Endothelial cell (in vitro differentiated cells): ENCODE measurements around the gene NECTIN3. TPM values are rescaled to one million over a fixed set of nuclear protein-coding genes. Genes with fewer than 3 reads are reported as not detected.

Experiments
- DNase-seq: peaks from one replicate; pipeline ENCODE4 v3.0.0; 2021; ENCODE audit warnings: low spot score
- H3K27ac Mint-ChIP-seq: one replicate; pipeline ENCODE4 v1.8.0; 2021; ENCODE audit warnings: mixed read lengths, inconsistent platforms; ENCODE audit not compliant: unreplicated experiment
- H3K27me3 Mint-ChIP-seq: one replicate; pipeline ENCODE4 v1.8.0; 2021; ENCODE audit warnings: mild to moderate bottlenecking, moderate library complexity, mixed read lengths, inconsistent platforms; ENCODE audit not compliant: unreplicated experiment
- H3K36me3 Mint-ChIP-seq: one replicate; pipeline ENCODE4 v1.8.0; 2021; ENCODE audit warnings: mild to moderate bottlenecking, low read depth, mixed read lengths, inconsistent platforms; ENCODE audit not compliant: unreplicated experiment
- H3K4me1 Mint-ChIP-seq: one replicate; pipeline ENCODE4 v1.8.0; 2021; ENCODE audit warnings: mild to moderate bottlenecking, mixed read lengths, inconsistent platforms; ENCODE audit not compliant: unreplicated experiment
- H3K4me3 Mint-ChIP-seq: one replicate; pipeline ENCODE4 v1.8.0; 2021; ENCODE audit warnings: mild to moderate bottlenecking, mixed read lengths, inconsistent platforms; ENCODE audit not compliant: unreplicated experiment
- H3K9me3 Mint-ChIP-seq: one replicate; pipeline ENCODE4 v1.8.0; 2021; ENCODE audit warnings: mixed read lengths, inconsistent platforms; ENCODE audit not compliant: unreplicated experiment
- CTCF ChIP-seq: fragments of 200-600 bp; sonication (generic); IDR thresholded peaks from one replicate; pipeline ENCODE4 v1.5.0; 2021; ENCODE audit warnings: antibody characterized with exemption; ENCODE audit not compliant: unreplicated experiment
- total RNA-seq: library from RNA; stranded (reverse); fragmentation: NEBNext Ultra II Directional; extraction: Animal tissue kit (Norgen Biotek cat#: 25700); gene quantifications from one replicate; pipeline ENCODE4 v1.2.1, GENCODE V29; 2021; ENCODE audit not compliant: unreplicated experiment

The NECTIN3 gene
- total RNA-seq, 1 donor from 2014 or later: 28.5 TPM

GRCh38 chr3:111215481-111215880, 143.9 kb downstream of the NECTIN3 start:
- no peak overlapping the region for H3K27ac Mint-ChIP-seq
- no peaks in the 10 kb centered on the region for H3K4me1 Mint-ChIP-seq
- no peaks in the 10 kb centered on the region for H3K9me3 Mint-ChIP-seq
- TF ChIP-seq CTCF: no peak
- no peak overlapping the region for H3K4me3 Mint-ChIP-seq
- H3K36me3 Mint-ChIP-seq: no peaks in the 10 kb centered on the region
- H3K27me3 Mint-ChIP-seq: no peaks in the 10 kb centered on the region
- DNase-seq: no peak

DNA sequence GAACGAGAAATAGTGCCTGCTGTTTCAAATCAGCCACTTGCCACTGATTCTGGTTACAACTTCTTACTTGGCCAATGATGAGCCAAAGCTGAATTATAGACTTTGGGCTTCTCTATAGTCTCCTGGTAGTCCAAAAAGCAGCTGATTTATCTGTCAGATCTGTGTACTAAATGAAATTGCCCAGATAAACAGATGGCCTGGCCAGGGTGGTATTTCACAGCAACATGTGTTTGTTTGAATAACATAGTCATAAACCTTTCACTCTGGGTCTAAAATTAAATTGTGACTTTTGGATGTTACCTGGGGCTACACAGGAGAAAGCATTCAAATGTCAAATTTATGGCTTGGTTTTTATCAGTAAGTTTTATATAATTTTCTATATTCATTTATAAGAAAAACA, 147.0 kb downstream of the NECTIN3 start:
- no peak for DNase-seq
- no peaks in the 10 kb centered on the region for H3K4me1 Mint-ChIP-seq
- no peaks in the 10 kb centered on the region for H3K9me3 Mint-ChIP-seq
- H3K27ac Mint-ChIP-seq: no peak overlapping the region
- H3K27me3 Mint-ChIP-seq: no peaks in the 10 kb centered on the region
- TF ChIP-seq CTCF: no peak
- H3K36me3 Mint-ChIP-seq: no peaks in the 10 kb centered on the region
- no peak overlapping the region for H3K4me3 Mint-ChIP-seq

- H3K4me1 Mint-ChIP-seq: no peaks in the 10 kb centered on the region
- no peak for TF ChIP-seq CTCF
- no peaks in the 10 kb centered on the region for H3K9me3 Mint-ChIP-seq
- DNase-seq: no peak
- no peak overlapping the region for H3K4me3 Mint-ChIP-seq
- no peak overlapping the region for H3K27ac Mint-ChIP-seq
- H3K27me3 Mint-ChIP-seq: no peaks in the 10 kb centered on the region
- no peaks in the 10 kb centered on the region for H3K36me3 Mint-ChIP-seq
Measured at GRCh38 chr3:111227216-111227615, 155.6 kb downstream of the NECTIN3 start.

DNA sequence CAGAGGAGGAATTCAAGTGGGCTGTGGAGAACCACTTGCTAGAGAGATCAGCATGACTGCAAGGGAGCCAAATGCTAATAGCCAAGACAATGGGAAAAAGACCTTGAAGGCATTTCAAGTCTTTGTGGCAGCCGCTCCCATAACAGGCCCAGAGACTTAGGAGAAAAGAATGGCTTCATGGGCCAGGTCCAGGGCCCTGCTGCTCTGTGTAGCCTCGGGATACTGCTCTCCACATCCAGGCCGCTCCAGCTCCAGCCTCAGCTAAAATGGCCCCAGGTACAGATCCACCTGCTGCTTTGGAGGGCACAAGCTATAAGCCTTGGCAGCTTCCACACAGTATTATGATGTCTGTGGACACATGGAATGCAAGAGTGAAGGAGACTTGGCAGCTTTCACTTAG, 157.7 kb downstream of the NECTIN3 start:
- DNase-seq: no peak
- Mint-ChIP-seq H3K27me3 (no peaks in the 10 kb centered on the region), H3K4me3 (no peak overlapping the region), H3K4me1 (no peaks in the 10 kb centered on the region), H3K9me3 (no peaks in the 10 kb centered on the region), H3K27ac (no peak overlapping the region), H3K36me3 (no peaks in the 10 kb centered on the region)
- no peak for TF ChIP-seq CTCF

DNA sequence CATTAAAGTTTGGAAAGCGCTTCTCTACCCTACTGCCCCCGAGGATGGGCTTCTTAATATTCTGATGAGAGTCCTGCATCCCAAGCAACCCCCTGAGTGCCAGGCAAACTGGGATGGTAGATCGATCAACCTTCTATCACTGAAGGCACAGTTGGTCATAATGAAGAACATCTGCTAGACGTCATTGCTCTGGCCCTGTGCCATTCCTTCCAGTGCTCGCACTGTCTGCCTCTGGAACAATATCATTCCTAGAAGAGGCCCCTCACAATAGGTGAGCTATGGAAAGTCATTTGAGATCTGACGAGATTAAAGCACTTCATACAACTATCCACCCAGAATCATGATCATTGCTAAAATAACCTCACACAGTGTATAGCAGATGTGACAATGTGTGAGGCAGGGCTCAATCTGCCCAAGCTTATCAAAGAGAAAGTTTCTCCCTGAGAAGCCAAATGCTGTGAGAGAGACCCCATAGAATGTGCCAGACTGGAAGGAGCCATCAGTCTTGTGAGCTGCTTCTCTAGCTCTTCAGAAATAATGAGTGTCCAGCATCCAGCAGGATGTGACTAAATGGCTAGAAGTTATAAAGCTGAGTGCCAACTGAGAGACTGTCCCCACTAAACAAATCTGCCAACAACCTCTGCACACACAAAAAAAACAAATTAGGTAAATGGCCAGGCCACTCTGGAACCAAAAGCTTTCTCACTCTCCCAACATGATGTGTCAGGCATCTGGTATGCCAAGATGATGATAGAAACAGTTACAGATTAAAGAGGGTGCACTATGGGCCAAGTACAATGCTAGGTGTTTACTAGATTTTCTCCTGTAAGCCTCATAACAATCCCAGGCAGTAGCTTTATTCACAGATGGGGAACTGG, 165.5 kb downstream of the NECTIN3 start:
- Mint-ChIP-seq H3K4me1 (no peaks in the 10 kb centered on the region), H3K9me3 (no peaks in the 10 kb centered on the region), H3K27ac (no peak overlapping the region), H3K4me3 (no peak overlapping the region), H3K27me3 (peaks cover 2% of the 10 kb centered on the region), H3K36me3 (no peaks in the 10 kb centered on the region)
- TF ChIP-seq CTCF: no peak
- no peak for DNase-seq
